GM13977 (cell line): Measurements from ENCODE around the gene VPS18.

Experiments used
- DNase-seq: peaks from one replicate; pipeline ENCODE4 v3.0.0; 2012; ENCODE audit warnings: low spot score
- in situ Hi-C: fragments of 300-500 bp; cut with MboI; formaldehyde crosslinking; loops from one replicate; pipeline ENCODE4 v1.12.0; 2022; ENCODE audit warnings: low sequenced_read_pairs, low pct_unique_long_range_greater_than_20kb, mixed read lengths, inconsistent platforms; ENCODE audit not compliant: unreplicated experiment
- TF ChIP-seq, protein P1 (sequence below): IDR thresholded peaks from 2 replicates; pipeline ENCODE4 v1.5.1; 2012; ENCODE audit warnings: mild to moderate bottlenecking, control low read depth; ENCODE audit not compliant: insufficient read depth; ENCODE audit errors: extremely low read depth, missing control alignments

The VPS18 gene

GRCh38 chr15:40925863-40926658 is 31.8 kb downstream of the VPS18 start:
- TF ChIP-seq, protein P1, sequence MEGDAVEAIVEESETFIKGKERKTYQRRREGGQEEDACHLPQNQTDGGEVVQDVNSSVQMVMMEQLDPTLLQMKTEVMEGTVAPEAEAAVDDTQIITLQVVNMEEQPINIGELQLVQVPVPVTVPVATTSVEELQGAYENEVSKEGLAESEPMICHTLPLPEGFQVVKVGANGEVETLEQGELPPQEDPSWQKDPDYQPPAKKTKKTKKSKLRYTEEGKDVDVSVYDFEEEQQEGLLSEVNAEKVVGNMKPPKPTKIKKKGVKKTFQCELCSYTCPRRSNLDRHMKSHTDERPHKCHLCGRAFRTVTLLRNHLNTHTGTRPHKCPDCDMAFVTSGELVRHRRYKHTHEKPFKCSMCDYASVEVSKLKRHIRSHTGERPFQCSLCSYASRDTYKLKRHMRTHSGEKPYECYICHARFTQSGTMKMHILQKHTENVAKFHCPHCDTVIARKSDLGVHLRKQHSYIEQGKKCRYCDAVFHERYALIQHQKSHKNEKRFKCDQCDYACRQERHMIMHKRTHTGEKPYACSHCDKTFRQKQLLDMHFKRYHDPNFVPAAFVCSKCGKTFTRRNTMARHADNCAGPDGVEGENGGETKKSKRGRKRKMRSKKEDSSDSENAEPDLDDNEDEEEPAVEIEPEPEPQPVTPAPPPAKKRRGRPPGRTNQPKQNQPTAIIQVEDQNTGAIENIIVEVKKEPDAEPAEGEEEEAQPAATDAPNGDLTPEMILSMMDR, result no peak
- DNase-seq, result no peak
- in situ Hi-C loops, result no loop called here

GRCh38 chr15:40926659-40927494 is 32.6 kb downstream of the VPS18 start:
- TF ChIP-seq, protein P1, result no peak
- DNase-seq, result no peak
- in situ Hi-C loops, result no loop called here

DNA sequence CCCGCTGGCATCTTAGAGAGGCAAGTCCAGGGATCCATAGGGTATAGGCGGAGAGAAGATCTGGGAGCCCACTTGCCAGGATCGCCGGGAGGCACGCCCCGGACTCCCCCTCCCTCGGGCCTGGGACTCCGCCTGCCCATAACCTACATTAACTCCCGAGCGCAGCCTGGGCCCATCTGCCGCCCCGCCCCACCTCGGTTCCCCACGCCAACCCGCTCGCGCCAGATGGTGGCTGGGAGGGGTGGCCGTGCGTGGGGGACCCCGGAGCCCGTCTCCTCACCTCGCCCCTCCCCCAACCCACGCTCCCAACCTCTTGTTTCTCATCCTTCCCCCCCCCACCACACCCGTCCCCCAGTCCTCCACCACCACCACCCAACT is 33.2 kb downstream of the VPS18 start:
- in situ Hi-C loops, result no loop called here
- TF ChIP-seq, protein P1, result no peak
- DNase-seq, result no peak

DNA sequence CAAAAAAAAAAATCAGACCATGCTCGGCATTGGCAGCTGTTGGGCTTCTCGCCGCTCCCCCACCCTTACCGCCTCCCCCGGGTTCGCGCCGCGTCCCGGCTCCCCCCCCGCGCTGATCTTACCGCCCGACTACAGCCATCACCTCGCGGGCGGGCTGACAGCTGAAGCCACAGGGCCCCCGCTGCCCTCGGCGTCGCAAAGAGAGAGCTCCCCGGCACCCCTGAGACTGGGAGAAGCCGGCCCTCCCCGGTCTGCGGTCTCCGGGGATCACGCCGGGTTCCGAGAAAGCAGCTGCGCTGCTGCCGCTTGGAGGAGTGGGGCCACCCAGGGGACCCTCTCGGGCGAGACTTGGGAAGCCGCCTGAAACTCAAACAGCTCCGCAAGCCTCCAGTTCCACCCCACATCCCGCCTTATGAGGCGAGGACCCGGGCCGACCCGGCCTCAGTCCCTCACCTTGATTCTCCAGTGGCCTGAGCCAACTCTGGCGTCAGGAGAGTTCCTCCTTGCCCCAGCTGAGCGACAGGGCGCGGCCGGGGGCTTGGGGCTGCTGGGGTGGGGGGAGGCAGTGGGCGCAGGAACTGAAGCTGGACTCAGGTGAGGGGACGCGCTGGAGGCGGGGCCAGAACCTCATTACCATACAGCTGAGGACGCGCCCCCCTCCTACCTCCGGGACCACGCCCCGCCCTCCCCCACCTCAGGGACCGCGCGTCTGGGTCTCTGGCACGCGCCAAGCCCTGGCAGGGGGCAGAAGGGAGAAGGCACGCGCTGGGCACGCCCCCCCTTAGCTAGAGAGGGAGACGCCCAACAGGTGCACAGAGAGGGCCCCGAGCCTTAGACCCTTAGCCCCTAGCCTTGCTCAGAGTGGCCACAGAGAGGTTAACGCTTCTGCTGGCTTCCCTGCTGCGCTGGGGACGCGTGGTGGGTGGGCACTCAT is 33.9 kb downstream of the VPS18 start:
- in situ Hi-C loops, result no loop called here
- TF ChIP-seq, protein P1, result no peak
- DNase-seq, result peak; percentile 54

DNA sequence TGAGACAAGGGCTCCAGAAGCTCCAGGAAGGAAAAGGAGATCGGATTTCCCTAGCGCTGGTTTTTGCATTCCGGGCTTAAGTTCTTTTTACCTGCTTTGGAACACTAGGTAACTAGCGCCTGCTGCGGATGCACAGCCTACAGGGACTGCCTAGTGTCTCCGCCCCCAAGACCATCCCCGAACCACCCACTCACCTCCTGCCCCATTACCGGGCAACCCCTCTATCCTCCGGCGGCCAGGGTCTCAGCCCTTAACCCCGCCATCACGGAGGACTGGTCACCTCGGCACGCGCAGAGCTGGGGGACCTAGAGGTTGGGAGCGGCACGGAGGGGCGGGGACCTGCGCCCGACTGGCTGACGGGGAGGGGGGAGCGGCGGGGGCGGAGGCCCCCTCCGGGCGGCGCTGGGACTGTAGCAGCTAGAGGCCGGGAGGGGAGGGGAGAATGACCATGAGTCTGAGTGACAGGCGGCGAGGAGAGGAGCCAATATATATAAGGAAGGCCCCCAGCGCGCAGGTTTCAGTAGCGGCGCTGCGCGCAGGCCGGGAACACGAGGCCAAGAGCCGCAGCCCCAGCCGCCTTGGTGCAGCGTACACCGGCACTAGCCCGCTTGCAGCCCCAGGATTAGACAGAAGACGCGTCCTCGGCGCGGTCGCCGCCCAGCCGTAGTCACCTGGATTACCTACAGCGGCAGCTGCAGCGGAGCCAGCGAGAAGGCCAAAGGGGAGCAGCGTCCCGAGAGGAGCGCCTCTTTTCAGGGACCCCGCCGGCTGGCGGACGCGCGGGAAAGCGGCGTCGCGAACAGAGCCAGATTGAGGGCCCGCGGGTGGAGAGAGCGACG is 34.8 kb downstream of the VPS18 start, which contains the start of gene DLL4:
Gene DLL4, plus strand, starts transcription at position 520 of the 839 bp plus-strand sequence. CDS start 329 bp downstream, outside the sequence.
- in situ Hi-C loops, result no loop called here
- DNase-seq, result peak; percentile 85
- TF ChIP-seq, protein P1, result no peak
